Ovary (tissue), 9 donors: ENCODE measurements around the gene PHACTR1. TPM values are rescaled to one million over a fixed set of nuclear protein-coding genes. Genes with fewer than 3 reads are reported as not detected.

ENCODE experiments used
- DNase-seq, 5 donors: peaks; one replicate each; pipeline ENCODE4 v3.0.0-alpha.2; 2019 to 2020
- H3K27ac ChIP-seq, 2 donors: fragments of 200-600 bp; one replicate each; pipeline versions ENCODE4 v1.5.1 to v1.8.0; 2019 to 2022
- H3K27me3 ChIP-seq: fragments of 200-600 bp; one replicate; pipeline ENCODE4 v1.8.0; 2022
- H3K36me3 ChIP-seq: fragments of 200-600 bp; sonication (generic); one replicate; pipeline ENCODE4 v1.5.1; 2019
- H3K4me1 ChIP-seq: one replicate; pipeline ENCODE4 v1.8.1; 2013; ENCODE audit warnings: mild to moderate bottlenecking, moderate library complexity; ENCODE audit not compliant: insufficient read depth
- H3K4me3 ChIP-seq: fragments of 200-600 bp; sonication (generic); one replicate; pipeline ENCODE4 v1.5.1; 2017
- H3K9me3 ChIP-seq, 2 donors: fragments of 200-600 bp in 1 of 2; sonication (generic) in 1 of 2; one replicate each; pipeline versions ENCODE4 v1.5.1 to v1.8.1; 2013 to 2019; ENCODE audit warnings: mild to moderate bottlenecking in 1 of 2, moderate library complexity in 1 of 2
- CTCF ChIP-seq, 3 donors: fragments of 450-650 bp in 2 of 3; fragments of 200-600 bp in 1 of 3; IDR thresholded peaks; one replicate each; pipeline versions ENCODE4 v1.5.1 to v1.8.0; 2016 to 2022; ENCODE audit warnings: antibody characterized with exemption in 3 of 3, mild to moderate bottlenecking in 1 of 3
- EP300 ChIP-seq: sonication (generic); formaldehyde crosslinking; IDR thresholded peaks from one replicate; pipeline ENCODE4 v1.6.1; 2017; ENCODE audit warnings: antibody characterized with exemption
- POLR2A ChIP-seq: fragments of 450-650 bp; IDR thresholded peaks from one replicate; pipeline ENCODE4 v1.6.1; 2017; ENCODE audit warnings: antibody characterized with exemption, mild to moderate bottlenecking, moderate library complexity
- WGBS, 3 donors: extraction: QIAGEN DNeasy Blood & Tissue Kit in 1 of 3; methylation state at CpG; one replicate each; pipeline versions ENCODE4 v1.1.5 to v1.1.7; 2013 to 2017; 5-methylcytosine and 5-hydroxymethylcytosine counted together
- intact Hi-C, 4 donors: fragments of 100-400 bp; cut with DNase I; formaldehyde crosslinking; loops; one replicate each; pipeline versions ENCODE4 v1.11.0 to v1.15.1; 2022 to 2023
- polyA plus RNA-seq, 2 donors: library from polyadenylated mRNA; stranded (reverse); fragments of 200-250 nt in 1 of 2; fragments of 350-450 nt in 1 of 2; fragmentation: Illumina TruSeq in 1 of 2; extraction: RNeasy Lipid Tissue Mini Kit (QIAGEN cat#74804) in 1 of 2; gene quantifications; one replicate each; pipeline ENCODE4 v1.2.3, GENCODE V29; 2013 to 2014
- total RNA-seq, 7 donors: library from RNA; depleted of rRNA in 2 of 7; stranded (reverse); fragments of >200 nt in 2 of 7; fragmentation: NEBNext Ultra II Directional in 3 of 7; extraction: Animal tissue kit (Norgen Biotek cat#: 25700) in 3 of 7; gene quantifications; one replicate each; pipeline versions ENCODE4 v1.1.0 to v1.2.4, GENCODE V29; 2016 to 2023
- donor health status: DM: no; HTN: no; CAD: no; lungs with moderate emphysema.
- donor health status: DM: no; HTN: no; CAD: no.
- donor health status: Bipolar disorder and iron deficiency.
- donor health status: DM: yes; HTN: yes; CAD: no.
- donor health status: DM: no; HTN: no; CAD: no.
- donor health status: DM: yes; HTN: yes; CAD: no.

Gene PHACTR1
- total and polyA plus RNA-seq, 9 donors: 0.48 to 10.9 (median 3.7) TPM

- TF ChIP-seq POLR2A: no peak
- TF ChIP-seq CTCF (IDR thresholded peaks at IDR 0.05): no peak
- TF ChIP-seq EP300: no peak
- Histone ChIP-seq H3K27me3 (no peaks in the 10 kb centered on the region), H3K4me3 (no peak overlapping the region), H3K9me3 (no peaks in the 10 kb centered on the region), H3K4me1 (no peaks in the 10 kb centered on the region), H3K36me3 (no peaks in the 10 kb centered on the region), H3K27ac (no peak overlapping the region)
- no peak for DNase-seq
- WGBS, 3 donors: 18 to 31% (median 25%) methylated on average over 1 of the region's 1 CpG
- intact Hi-C loops: no loop called here
Observed at GRCh38 chr6:12891595-12891994, 175.0 kb downstream of the PHACTR1 start.

GRCh38 chr6:12892151-12892550 lies 175.6 kb downstream of the PHACTR1 start:
- H3K27ac ChIP-seq: no peak overlapping the region
- no peaks in the 10 kb centered on the region for H3K9me3 ChIP-seq
- TF ChIP-seq EP300 (no peak), CTCF (IDR thresholded peaks at IDR 0.05) (no peak), POLR2A (no peak)
- H3K4me1 ChIP-seq: no peaks in the 10 kb centered on the region
- 8 to 22% (median 12%) methylated on average over 4 of the region's 4 CpGs for WGBS, 3 donors
- H3K27me3 ChIP-seq: no peaks in the 10 kb centered on the region
- intact Hi-C loops: no loop called here
- no peaks in the 10 kb centered on the region for H3K36me3 ChIP-seq
- no peak for DNase-seq
- no peak overlapping the region for H3K4me3 ChIP-seq

- intact Hi-C loops: no loop called here
- Histone ChIP-seq H3K27me3 (no peaks in the 10 kb centered on the region), H3K36me3 (no peaks in the 10 kb centered on the region), H3K4me3 (no peak overlapping the region), H3K4me1 (no peaks in the 10 kb centered on the region), H3K9me3 (no peaks in the 10 kb centered on the region), H3K27ac (no peak overlapping the region)
- WGBS, 3 donors: 46 to 76% (median 49%) methylated on average over 4 of the region's 4 CpGs
- no peak for TF ChIP-seq CTCF (IDR thresholded peaks at IDR 0.05)
- no peak for TF ChIP-seq EP300
- TF ChIP-seq POLR2A: no peak
- DNase-seq: no peak
Observed at GRCh38 chr6:12893036-12893435, 176.5 kb downstream of the PHACTR1 start.

GRCh38 chr6:12895721-12896120 lies 179.2 kb downstream of the PHACTR1 start:
- 82 to 92% (median 87%) methylated on average over 3 of the region's 3 CpGs for WGBS, 3 donors
- TF ChIP-seq CTCF (IDR thresholded peaks at IDR 0.05): no peak
- no peak for TF ChIP-seq EP300
- TF ChIP-seq POLR2A: no peak
- Histone ChIP-seq H3K4me1 (no peaks in the 10 kb centered on the region), H3K27ac (no peak overlapping the region), H3K4me3 (no peak overlapping the region), H3K9me3 (no peaks in the 10 kb centered on the region), H3K27me3 (no peaks in the 10 kb centered on the region), H3K36me3 (no peaks in the 10 kb centered on the region)
- intact Hi-C loops: no loop called here
- DNase-seq: no peak
